HL-60/S4 (cell line): ENCODE measurements around the gene SPEM3.

Experiments
- in situ Hi-C: fragments of 300-500 bp; cut with MboI; formaldehyde crosslinking; loops from 2 replicates; pipeline ENCODE4 v1.14.3; 2022; ENCODE audit warnings: low sequenced_read_pairs

SPEM3 gene

GRCh38 chr17:7403977-7404736, 24.5 kb upstream of the SPEM3 start, which contains the start of gene TMEM256:
TMEM256 (minus strand) TSS chr17:7404097; CDS start chr17:7404084, 13 bp downstream.
- in situ Hi-C loops, result no loop called here

GRCh38 chr17:7404737-7405349, 23.8 kb upstream of the SPEM3 start:
- in situ Hi-C loops, result no loop called here

- in situ Hi-C loops, result no loop called here
Observed at GRCh38 chr17:7405350-7406234, 23.1 kb upstream of the SPEM3 start.

- in situ Hi-C loops, result no loop called here
Observed at GRCh38 chr17:7406235-7406825, 22.3 kb upstream of the SPEM3 start.

- in situ Hi-C loops, result no loop called here
Observed at GRCh38 chr17:7407082-7407481, 21.6 kb upstream of the SPEM3 start.

GRCh38 chr17:7407485-7408251, 21.0 kb upstream of the SPEM3 start, which contains the start of gene NLGN2:
NLGN2 (plus strand) TSS chr17:7407845; CDS start chr17:7408256, 411 bp downstream.
- in situ Hi-C loops, result no loop called here

GRCh38 chr17:7408252-7408727, 20.4 kb upstream of the SPEM3 start:
- in situ Hi-C loops, result no loop called here

GRCh38 chr17:7408863-7409262, 19.8 kb upstream of the SPEM3 start:
- in situ Hi-C loops, result no loop called here

- in situ Hi-C loops, result no loop called here
Observed at GRCh38 chr17:7409716-7410115, 18.9 kb upstream of the SPEM3 start.

- in situ Hi-C loops, result no loop called here
Observed at GRCh38 chr17:7410634-7411426, 17.8 kb upstream of the SPEM3 start.

GRCh38 chr17:7411427-7411750, 17.3 kb upstream of the SPEM3 start:
- in situ Hi-C loops, result no loop called here

- in situ Hi-C loops, result no loop called here
Observed at GRCh38 chr17:7413346-7413985, 15.2 kb upstream of the SPEM3 start.

GRCh38 chr17:7414837-7415236, 13.8 kb upstream of the SPEM3 start:
- in situ Hi-C loops, result no loop called here

GRCh38 chr17:7415784-7416183, 12.9 kb upstream of the SPEM3 start:
- in situ Hi-C loops, result no loop called here

- in situ Hi-C loops, result no loop called here
Observed at GRCh38 chr17:7416323-7416722, 12.3 kb upstream of the SPEM3 start.

GRCh38 chr17:7417056-7417655, 11.5 kb upstream of the SPEM3 start:
- in situ Hi-C loops, result no loop called here

- in situ Hi-C loops, result no loop called here
Observed at GRCh38 chr17:7418472-7419152, 10.0 kb upstream of the SPEM3 start.
